Karpas-422 (cell line): ENCODE measurements around the gene SMOC1. TPM values are rescaled to one million over a fixed set of nuclear protein-coding genes. Genes with fewer than 3 reads are reported as not detected.

Experiments used
- DNase-seq: peaks from one replicate; pipeline ENCODE4 v3.0.0-alpha.2; 2015
- H2AFZ ChIP-seq: fragments of 200-600 bp; sonication (generic); 2 replicates; pipeline ENCODE4 v1.6.1; 2014; ENCODE audit warnings: antibody characterized with exemption, low read length, mixed read lengths
- H3K27ac ChIP-seq: fragments of 200-600 bp; sonication (generic); 2 replicates; pipeline ENCODE4 v1.5.1; 2014; ENCODE audit warnings: mild to moderate bottlenecking, low read length, moderate library complexity
- H3K27me3 ChIP-seq: fragments of 200-600 bp; sonication (generic); 2 replicates; pipeline ENCODE4 v1.6.1; 2014; ENCODE audit warnings: low read length, mixed read lengths
- H3K36me3 ChIP-seq: fragments of 200-600 bp; sonication (generic); 2 replicates; pipeline ENCODE4 v1.6.1; 2014; ENCODE audit warnings: low read length, mixed read lengths; ENCODE audit not compliant: insufficient read depth
- H3K4me1 ChIP-seq: fragments of 200-600 bp; sonication (generic); 2 replicates; pipeline ENCODE4 v1.6.1; 2014; ENCODE audit warnings: mild to moderate bottlenecking, low read length, mixed read lengths
- H3K4me2 ChIP-seq: fragments of 200-600 bp; sonication (generic); 2 replicates; pipeline ENCODE4 v1.6.1; 2014; ENCODE audit warnings: low read length, low read depth, mild to moderate bottlenecking; ENCODE audit not compliant: poor library complexity, severe bottlenecking
- H3K4me3 ChIP-seq: fragments of 200-600 bp; sonication (generic); 2 replicates; pipeline ENCODE4 v1.5.1; 2014; ENCODE audit warnings: mild to moderate bottlenecking, antibody characterized with exemption, low read length, mixed read lengths
- H3K79me2 ChIP-seq: fragments of 200-600 bp; sonication (generic); 2 replicates; pipeline ENCODE4 v1.6.1; 2014; ENCODE audit warnings: mild to moderate bottlenecking, low read length, mixed read lengths
- H3K9ac ChIP-seq: fragments of 200-600 bp; sonication (generic); 2 replicates; pipeline ENCODE4 v1.6.0; 2014; ENCODE audit warnings: low read length
- H3K9me2 ChIP-seq: fragments of 200-600 bp; sonication (generic), shearing (Covaris generic); replicated peaks from 2 replicates; pipeline ENCODE4 v1.6.0; 2014; ENCODE audit warnings: mild to moderate bottlenecking, low read length, moderate library complexity; ENCODE audit not compliant: insufficient read depth
- H3K9me3 ChIP-seq: fragments of 300-700, 200-600 bp; sonication (generic); 2 replicates; pipeline ENCODE4 v1.6.1; 2014; ENCODE audit warnings: low read length, mixed read lengths
- H4K20me1 ChIP-seq: fragments of 200-600 bp; sonication (generic); 2 replicates; pipeline ENCODE4 v1.6.1; 2014; ENCODE audit warnings: mild to moderate bottlenecking, antibody characterized with exemption, low read length, low read depth; ENCODE audit not compliant: insufficient read depth
- total RNA-seq: library from RNA; depleted of rRNA; stranded (reverse); fragments of >200 nt; shearing (Covaris generic); gene quantifications from 2 replicates; pipeline ENCODE4 v1.2.3, GENCODE V29; 2014; ENCODE audit warnings: low replicate concordance

The SMOC1 gene
- total RNA-seq, 1 experiment from 2014 or later, result not detected

GRCh38 chr14:69848156-69848555 lies 31.1 kb upstream of the SMOC1 start:
- no peak overlapping the region for H3K4me3 ChIP-seq
- no peak overlapping the region for H2AFZ ChIP-seq
- H3K79me2 ChIP-seq, result no peaks in the 10 kb centered on the region
- H3K9ac ChIP-seq, result no peak overlapping the region
- no peaks in the 10 kb centered on the region for H3K9me2 ChIP-seq
- H3K4me1 ChIP-seq, result no peaks in the 10 kb centered on the region
- H3K9me3 ChIP-seq, result no peaks in the 10 kb centered on the region
- no peaks in the 10 kb centered on the region for H3K36me3 ChIP-seq
- no peak overlapping the region for H3K4me2 ChIP-seq
- DNase-seq, result no peak
- H4K20me1 ChIP-seq, result no peaks in the 10 kb centered on the region
- H3K27me3 ChIP-seq, result no peaks in the 10 kb centered on the region; the same call in 1 of the 2 replicates
- H3K27ac ChIP-seq, result no peak overlapping the region

- H2AFZ ChIP-seq, result no peak overlapping the region
Observed at GRCh38 chr14:69848903-69849391, 30.3 kb upstream of the SMOC1 start.

GRCh38 chr14:69850086-69850735 lies 29.0 kb upstream of the SMOC1 start:
- Histone ChIP-seq H2AFZ (no peak overlapping the region), H3K9me3 (no peaks in the 10 kb centered on the region), H3K9me2 (no peaks in the 10 kb centered on the region), H4K20me1 (no peaks in the 10 kb centered on the region), H3K4me2 (no peak overlapping the region), H3K4me1 (no peaks in the 10 kb centered on the region), H3K27ac (no peak overlapping the region), H3K79me2 (no peaks in the 10 kb centered on the region), H3K36me3 (no peaks in the 10 kb centered on the region), H3K27me3 (no peaks in the 10 kb centered on the region), H3K4me3 (no peak overlapping the region), H3K9ac (no peak overlapping the region)
- DNase-seq, result no peak

More at GRCh38 chr14:69848903-69849391, 30.3 kb upstream of the SMOC1 start:
- H3K79me2 ChIP-seq, result no peaks in the 10 kb centered on the region
- H4K20me1 ChIP-seq, result no peaks in the 10 kb centered on the region
- no peaks in the 10 kb centered on the region; the same call in 1 of the 2 replicates for H3K27me3 ChIP-seq
- no peak overlapping the region for H3K27ac ChIP-seq
- no peak overlapping the region for H3K4me3 ChIP-seq
- no peaks in the 10 kb centered on the region for H3K9me3 ChIP-seq
- no peak overlapping the region for H3K4me2 ChIP-seq
- H3K9ac ChIP-seq, result no peak overlapping the region
- H3K9me2 ChIP-seq, result no peaks in the 10 kb centered on the region
- H3K36me3 ChIP-seq, result no peaks in the 10 kb centered on the region
- no peaks in the 10 kb centered on the region for H3K4me1 ChIP-seq
- DNase-seq, result no peak

GRCh38 chr14:69850736-69851112 lies 28.5 kb upstream of the SMOC1 start:
- H4K20me1 ChIP-seq, result no peaks in the 10 kb centered on the region
- H3K9me3 ChIP-seq, result no peaks in the 10 kb centered on the region
- H3K4me1 ChIP-seq, result no peaks in the 10 kb centered on the region
- no peak overlapping the region for H2AFZ ChIP-seq
- H3K36me3 ChIP-seq, result no peaks in the 10 kb centered on the region
- H3K4me3 ChIP-seq, result no peak overlapping the region
- H3K27me3 ChIP-seq, result peaks cover under 1% of the 10 kb centered on the region; the same call in 1 of the 2 replicates
- no peak overlapping the region for H3K4me2 ChIP-seq
- no peak overlapping the region for H3K9ac ChIP-seq
- DNase-seq, result no peak
- no peaks in the 10 kb centered on the region for H3K9me2 ChIP-seq
- H3K27ac ChIP-seq, result no peak overlapping the region
- no peaks in the 10 kb centered on the region for H3K79me2 ChIP-seq

- DNase-seq, result no peak
- Histone ChIP-seq H2AFZ (no peak overlapping the region), H3K9me3 (no peaks in the 10 kb centered on the region), H3K4me2 (no peak overlapping the region), H3K27me3 (peaks cover 4% of the 10 kb centered on the region; the same call in 1 of the 2 replicates), H3K27ac (no peak overlapping the region), H3K9ac (no peak overlapping the region), H4K20me1 (no peaks in the 10 kb centered on the region), H3K79me2 (no peaks in the 10 kb centered on the region), H3K9me2 (no peaks in the 10 kb centered on the region), H3K36me3 (no peaks in the 10 kb centered on the region), H3K4me1 (no peaks in the 10 kb centered on the region), H3K4me3 (no peak overlapping the region)
Observed at GRCh38 chr14:69852531-69853321, 26.5 kb upstream of the SMOC1 start.

GRCh38 chr14:69853774-69854173 lies 25.4 kb upstream of the SMOC1 start:
- Histone ChIP-seq H3K36me3 (no peaks in the 10 kb centered on the region), H3K9ac (no peak overlapping the region), H3K4me1 (no peaks in the 10 kb centered on the region), H4K20me1 (no peaks in the 10 kb centered on the region), H3K27ac (no peak overlapping the region), H3K9me2 (no peaks in the 10 kb centered on the region), H3K4me3 (no peak overlapping the region), H2AFZ (no peak overlapping the region), H3K9me3 (no peaks in the 10 kb centered on the region), H3K27me3 (peaks cover 4% of the 10 kb centered on the region; the same call in 1 of the 2 replicates), H3K79me2 (no peaks in the 10 kb centered on the region), H3K4me2 (no peak overlapping the region)
- no peak for DNase-seq

GRCh38 chr14:69854598-69854997 lies 24.6 kb upstream of the SMOC1 start:
- no peaks in the 10 kb centered on the region for H3K9me2 ChIP-seq
- H3K9ac ChIP-seq, result no peak overlapping the region
- peaks cover 4% of the 10 kb centered on the region; the same call in 1 of the 2 replicates for H3K27me3 ChIP-seq
- no peaks in the 10 kb centered on the region for H3K4me1 ChIP-seq
- no peaks in the 10 kb centered on the region for H3K9me3 ChIP-seq
- no peak overlapping the region for H2AFZ ChIP-seq
- H3K4me2 ChIP-seq, result no peak overlapping the region
- DNase-seq, result no peak
- H3K79me2 ChIP-seq, result no peaks in the 10 kb centered on the region
- H3K4me3 ChIP-seq, result no peak overlapping the region
- H4K20me1 ChIP-seq, result no peaks in the 10 kb centered on the region
- H3K36me3 ChIP-seq, result no peaks in the 10 kb centered on the region
- H3K27ac ChIP-seq, result no peak overlapping the region

- no peaks in the 10 kb centered on the region for H4K20me1 ChIP-seq
Observed at GRCh38 chr14:69855180-69855832, 23.9 kb upstream of the SMOC1 start.

More at GRCh38 chr14:69855180-69855832, 23.9 kb upstream of the SMOC1 start:
- H3K4me1 ChIP-seq, result no peaks in the 10 kb centered on the region
- DNase-seq, result no peak
- H3K27ac ChIP-seq, result no peak overlapping the region
- H3K4me2 ChIP-seq, result no peak overlapping the region
- H3K4me3 ChIP-seq, result no peak overlapping the region
- H3K79me2 ChIP-seq, result no peaks in the 10 kb centered on the region
- H3K9ac ChIP-seq, result no peak overlapping the region
- H2AFZ ChIP-seq, result no peak overlapping the region
- H3K9me3 ChIP-seq, result no peaks in the 10 kb centered on the region
- peaks cover 4% of the 10 kb centered on the region; the same call in 1 of the 2 replicates for H3K27me3 ChIP-seq
- H3K36me3 ChIP-seq, result no peaks in the 10 kb centered on the region
- H3K9me2 ChIP-seq, result no peaks in the 10 kb centered on the region
